Esophagus (tissue), 2 donors: ENCODE data around the gene ALKAL2. TPM values are rescaled to one million over a fixed set of nuclear protein-coding genes. Genes with fewer than 3 reads are reported as not detected.
A peak's percentile ranks its signal among the peaks of the same experiment; 100 is the strongest.
"Not testable (repeated sequence)": the region's sequence is repeated elsewhere in the genome, so short reads cannot be mapped to it uniquely, and the experiment has no call there.

ENCODE experiments used
- H3K27ac ChIP-seq, 2 donors: one replicate each; pipeline ENCODE4 v1.5.1; 2013; ENCODE audit warnings: low read depth in 2 of 2, mild to moderate bottlenecking in 2 of 2, inconsistent platforms in 1 of 2, low read length in 1 of 2, moderate library complexity in 1 of 2
- H3K27me3 ChIP-seq, 2 donors: one replicate each; pipeline ENCODE4 v1.6.1; 2013; ENCODE audit warnings: low read length in 2 of 2, control low read depth in 1 of 2, mild to moderate bottlenecking in 1 of 2; ENCODE audit not compliant: insufficient read depth in 2 of 2, control insufficient read depth in 1 of 2
- H3K36me3 ChIP-seq, 2 donors: one replicate each; pipeline ENCODE4 v1.6.1; 2013; ENCODE audit warnings: low read length in 1 of 2; ENCODE audit not compliant: control insufficient read depth in 2 of 2, insufficient read depth in 2 of 2
- H3K4me1 ChIP-seq, 2 donors: one replicate each; pipeline ENCODE4 v1.6.1; 2013; ENCODE audit warnings: low read length in 1 of 2; ENCODE audit not compliant: control insufficient read depth in 2 of 2, insufficient read depth in 2 of 2
- H3K4me3 ChIP-seq, 2 donors: one replicate each; pipeline ENCODE4 v1.5.1; 2013; ENCODE audit warnings: low read length in 2 of 2, mild to moderate bottlenecking in 2 of 2, low read depth in 1 of 2, moderate library complexity in 1 of 2
- H3K9me3 ChIP-seq, 2 donors: one replicate each; pipeline ENCODE4 v1.6.1; 2013; ENCODE audit warnings: mild to moderate bottlenecking in 2 of 2, low read depth in 1 of 2, low read length in 1 of 2, moderate library complexity in 1 of 2; ENCODE audit not compliant: control insufficient read depth in 2 of 2, insufficient read depth in 1 of 2
- WGBS, 2 donors: extraction: QIAGEN DNeasy Blood & Tissue Kit; methylation state at CpG; one replicate each; pipeline ENCODE4 v1.1.7; 2013; 5-methylcytosine and 5-hydroxymethylcytosine counted together
- polyA plus RNA-seq, 2 donors: library from polyadenylated mRNA; stranded (reverse); fragments of 200-250 nt; gene quantifications; one replicate each; pipeline ENCODE4 v1.2.3, GENCODE V29; 2013
- donor health status: healthy with polysubstance abuse.
- donor health status: Bipolar disorder and iron deficiency.

ALKAL2 gene
- polyA plus RNA-seq, result 1 to 10 TPM in 1 of 2 donors, under 1 TPM in 1; 0.45 to 1.0 TPM

GRCh38 chr2:287911-288757 is at the start of gene ALKAL2:
Gene ALKAL2, minus strand, starts transcription at chr2:288091. Its CDS starts 256 bp downstream, at chr2:287835.
- WGBS, 2 donors, result 1 to 2% methylated on average over 54 to 128 of the region's 128 CpGs
- no peaks in the 10 kb centered on the region for H3K36me3 ChIP-seq
- H3K27ac ChIP-seq, result no peak within 1 kb of the TSS
- H3K9me3 ChIP-seq, result no peaks in the 10 kb centered on the region
- H3K4me3 ChIP-seq, result peak within 1 kb of the TSS; percentile 35 to 56
- no peaks in the 10 kb centered on the region for H3K27me3 ChIP-seq
- H3K4me1 ChIP-seq, result peaks cover 3 to 7% of the 10 kb centered on the region in 2 donors

- not testable (repeated sequence) for H3K9me3 ChIP-seq, H3K27ac ChIP-seq, H3K4me1 ChIP-seq, H3K4me3 ChIP-seq, H3K36me3 ChIP-seq, H3K27me3 ChIP-seq
- WGBS, 2 donors, result 98% methylated on average over 2 of the region's 2 CpGs
Observed at GRCh38 chr2:336949-337348, 49.1 kb upstream of the ALKAL2 start.

- Histone ChIP-seq H3K36me3 (no peaks in the 10 kb centered on the region), H3K27me3 (no peaks in the 10 kb centered on the region)
- WGBS, 2 donors, result 79 to 88% methylated on average over 4 of the region's 4 CpGs
Observed at GRCh38 chr2:336360-336759, 48.5 kb upstream of the ALKAL2 start.

GRCh38 chr2:332592-332991 is 44.7 kb upstream of the ALKAL2 start:
- no peaks in the 10 kb centered on the region for H3K36me3 ChIP-seq
- no peak overlapping the region for H3K27ac ChIP-seq
- 31 to 37% methylated on average over 3 of the region's 3 CpGs for WGBS, 2 donors

More at GRCh38 chr2:336360-336759, 48.5 kb upstream of the ALKAL2 start:
- Histone ChIP-seq H3K9me3 (peaks cover 0 to 6% of the 10 kb centered on the region in 2 donors), H3K4me1 (no peaks in the 10 kb centered on the region), H3K4me3 (no peak overlapping the region), H3K27ac (no peak overlapping the region)

GRCh38 chr2:328761-329160 is 40.9 kb upstream of the ALKAL2 start:
- Histone ChIP-seq H3K27me3 (no peaks in the 10 kb centered on the region), H3K36me3 (no peaks in the 10 kb centered on the region), H3K27ac (no peak overlapping the region), H3K4me3 (no peak overlapping the region), H3K4me1 (no peaks in the 10 kb centered on the region), H3K9me3 (peaks cover 0 to 5% of the 10 kb centered on the region in 2 donors)
- WGBS, 2 donors, result 75 to 90% methylated on average over 4 of the region's 4 CpGs

More at GRCh38 chr2:332592-332991, 44.7 kb upstream of the ALKAL2 start:
- Histone ChIP-seq H3K9me3 (peaks cover 2 to 5% of the 10 kb centered on the region in 2 donors), H3K27me3 (no peaks in the 10 kb centered on the region), H3K4me1 (no peaks in the 10 kb centered on the region), H3K4me3 (no peak overlapping the region)

- Histone ChIP-seq H3K4me1 (no peaks in the 10 kb centered on the region), H3K27me3 (no peaks in the 10 kb centered on the region), H3K9me3 (peaks cover 0 to 8% of the 10 kb centered on the region in 2 donors), H3K36me3 (no peaks in the 10 kb centered on the region), H3K4me3 (no peak overlapping the region), H3K27ac (no peak overlapping the region)
- 84 to 87% methylated on average over 9 of the region's 9 CpGs for WGBS, 2 donors
Observed at GRCh38 chr2:323035-323434, 35.1 kb upstream of the ALKAL2 start.

- H3K9me3 ChIP-seq, result peaks cover 0 to 8% of the 10 kb centered on the region in 2 donors
- H3K4me1 ChIP-seq, result no peaks in the 10 kb centered on the region
- no peak overlapping the region for H3K4me3 ChIP-seq
- H3K36me3 ChIP-seq, result no peaks in the 10 kb centered on the region
- H3K27me3 ChIP-seq, result no peaks in the 10 kb centered on the region
- no peak overlapping the region for H3K27ac ChIP-seq
- WGBS, 2 donors, result 77 to 78% methylated on average over 10 of the region's 10 CpGs
Observed at GRCh38 chr2:322326-322725, 34.4 kb upstream of the ALKAL2 start.

- H3K4me3 ChIP-seq, result no peak overlapping the region
- no peaks in the 10 kb centered on the region for H3K4me1 ChIP-seq
- H3K27me3 ChIP-seq, result no peaks in the 10 kb centered on the region
- peaks cover 2 to 8% of the 10 kb centered on the region in 2 donors for H3K9me3 ChIP-seq
- no peak overlapping the region for H3K27ac ChIP-seq
- WGBS, 2 donors, result 89 to 93% methylated on average over 4 of the region's 4 CpGs
- no peaks in the 10 kb centered on the region for H3K36me3 ChIP-seq
Observed at GRCh38 chr2:320561-320960, 32.7 kb upstream of the ALKAL2 start.

- no peak overlapping the region for H3K4me3 ChIP-seq
- no peak overlapping the region for H3K27ac ChIP-seq
- 86 to 87% methylated on average over 34 of the region's 34 CpGs for WGBS, 2 donors
- H3K9me3 ChIP-seq, result peaks cover 2 to 8% of the 10 kb centered on the region in 2 donors
- no peaks in the 10 kb centered on the region for H3K27me3 ChIP-seq
- no peaks in the 10 kb centered on the region for H3K36me3 ChIP-seq
- H3K4me1 ChIP-seq, result no peaks in the 10 kb centered on the region
Observed at GRCh38 chr2:319059-319600, 31.2 kb upstream of the ALKAL2 start.
